ENCODE measurements around the gene ARID5B.

Gene ARID5B

GRCh38 chr10:61906562-61906901 lies 5.0 kb downstream of the ARID5B start:
- no peak for DNase-seq

DNA sequence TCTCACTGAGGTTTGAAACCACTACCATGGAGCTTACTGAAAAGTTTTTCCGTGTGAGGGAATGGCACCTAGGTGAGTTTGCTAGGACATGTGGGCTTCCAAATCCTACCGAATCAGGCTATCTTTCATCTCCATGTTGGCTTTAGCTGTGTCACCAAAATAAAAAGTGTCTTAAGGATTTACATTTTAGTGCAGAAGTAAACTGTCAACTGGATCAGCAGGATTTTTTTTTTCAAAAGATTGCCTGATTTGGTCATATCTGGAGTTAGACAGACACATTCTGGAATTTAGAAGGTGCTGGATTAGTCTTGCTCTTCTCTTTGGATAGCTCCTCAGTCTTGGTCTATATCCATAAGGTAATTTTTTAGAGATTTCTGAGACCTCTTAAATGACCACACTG lies 5.5 kb downstream of the ARID5B start:
- no peak for DNase-seq

DNA sequence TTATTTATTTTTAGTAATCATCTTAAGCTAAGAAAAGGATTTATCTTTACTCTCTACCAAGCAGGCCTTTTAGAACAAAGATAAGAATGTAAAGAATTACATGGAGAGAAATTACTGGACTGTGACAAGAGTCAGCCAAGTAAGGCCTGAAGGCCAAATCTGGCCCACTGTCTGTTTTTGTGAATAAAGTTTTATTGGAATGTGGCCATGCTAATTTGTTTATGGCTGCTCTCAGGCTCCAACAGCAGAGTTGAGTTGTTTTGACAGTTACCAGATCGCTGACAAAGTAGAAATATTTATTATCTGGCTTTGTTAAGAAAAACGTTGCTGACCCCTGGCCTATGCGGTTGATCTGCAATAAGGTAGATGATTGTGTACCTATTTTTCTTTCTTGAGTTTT lies 6.1 kb downstream of the ARID5B start:
- DNase-seq = no peak

- DNase-seq = no peak
Measured at GRCh38 chr10:61910226-61910805, 8.8 kb downstream of the ARID5B start.

DNA sequence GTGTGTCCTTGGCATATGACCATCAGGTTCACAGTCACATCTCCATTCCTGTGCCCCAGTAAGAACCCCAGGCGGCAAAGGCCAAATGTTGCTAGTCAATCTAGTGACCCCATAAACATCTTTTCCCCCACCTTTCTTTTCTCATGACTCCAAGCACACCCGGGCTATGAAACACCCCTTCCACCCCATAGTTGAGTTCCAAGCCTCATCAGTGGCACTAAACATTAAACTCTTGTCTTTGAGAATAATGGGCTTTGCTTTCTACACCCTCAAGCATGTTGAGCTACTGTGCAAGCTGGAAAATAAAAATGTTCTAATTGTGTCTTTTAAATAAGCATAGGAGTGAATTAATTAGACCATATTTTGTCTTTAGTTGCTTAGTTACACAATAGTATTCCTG lies 9.4 kb downstream of the ARID5B start:
- no peak for DNase-seq

DNA sequence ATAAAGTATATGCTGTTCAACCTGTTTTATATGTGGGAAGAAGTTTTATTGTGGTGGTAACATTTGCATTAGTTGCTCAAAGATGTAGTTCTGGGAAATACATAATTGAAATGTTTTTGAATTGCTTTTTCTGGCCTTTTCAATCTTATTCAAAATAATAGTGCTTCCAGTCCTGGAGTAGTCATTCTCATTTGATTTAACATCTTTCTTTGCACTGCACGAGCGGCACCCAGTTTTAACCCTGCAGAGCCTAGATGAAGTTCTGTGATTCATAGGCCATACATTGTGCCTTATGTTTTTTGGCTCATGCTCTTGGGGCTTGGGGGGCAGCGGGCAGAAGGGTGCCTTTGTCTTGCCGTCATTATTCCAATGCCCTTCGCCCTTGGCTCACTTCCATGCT lies 9.9 kb downstream of the ARID5B start:
- no peak for DNase-seq

DNA sequence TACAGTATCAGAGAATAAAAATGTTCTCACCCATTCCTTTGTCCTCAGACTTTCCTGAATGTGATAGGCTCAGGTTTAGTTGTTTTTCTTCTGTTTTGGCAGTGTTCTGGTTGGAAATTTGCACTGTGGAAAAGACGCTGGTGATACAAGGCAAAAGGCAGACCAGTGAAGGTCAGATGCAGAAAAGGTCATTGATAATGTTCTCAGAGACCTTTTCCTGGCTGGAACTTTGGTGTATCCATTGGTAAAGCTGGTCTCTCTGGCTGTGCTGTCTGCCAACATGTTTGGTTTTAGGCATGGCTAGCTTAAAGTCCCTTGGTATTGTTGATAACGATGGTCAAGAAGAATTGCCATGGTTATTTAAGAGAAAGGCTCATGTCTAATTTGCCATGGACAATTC lies 11.5 kb downstream of the ARID5B start:
- DNase-seq = no peak

DNA sequence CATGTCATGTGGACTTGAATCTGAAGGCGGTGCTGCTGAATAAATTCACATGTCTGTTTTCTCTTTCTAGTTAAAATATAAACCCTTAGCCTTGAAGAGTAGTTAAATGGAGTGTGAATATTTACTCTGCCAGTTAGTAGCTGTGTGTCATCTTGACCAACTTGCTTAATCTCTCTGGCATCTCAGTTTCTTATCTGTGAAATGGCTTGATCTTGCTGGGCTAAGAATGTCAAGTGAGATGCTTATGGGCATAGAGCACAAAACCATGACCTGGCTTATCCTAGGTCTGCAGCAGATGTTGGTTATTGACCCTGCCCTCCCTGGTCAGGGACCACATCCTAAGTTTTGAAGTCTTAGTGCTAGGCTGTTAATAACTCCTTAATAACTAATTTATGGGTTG lies 16.6 kb downstream of the ARID5B start:
- no peak for DNase-seq

GRCh38 chr10:61918989-61919388 lies 17.5 kb downstream of the ARID5B start:
- DNase-seq = no peak

DNA sequence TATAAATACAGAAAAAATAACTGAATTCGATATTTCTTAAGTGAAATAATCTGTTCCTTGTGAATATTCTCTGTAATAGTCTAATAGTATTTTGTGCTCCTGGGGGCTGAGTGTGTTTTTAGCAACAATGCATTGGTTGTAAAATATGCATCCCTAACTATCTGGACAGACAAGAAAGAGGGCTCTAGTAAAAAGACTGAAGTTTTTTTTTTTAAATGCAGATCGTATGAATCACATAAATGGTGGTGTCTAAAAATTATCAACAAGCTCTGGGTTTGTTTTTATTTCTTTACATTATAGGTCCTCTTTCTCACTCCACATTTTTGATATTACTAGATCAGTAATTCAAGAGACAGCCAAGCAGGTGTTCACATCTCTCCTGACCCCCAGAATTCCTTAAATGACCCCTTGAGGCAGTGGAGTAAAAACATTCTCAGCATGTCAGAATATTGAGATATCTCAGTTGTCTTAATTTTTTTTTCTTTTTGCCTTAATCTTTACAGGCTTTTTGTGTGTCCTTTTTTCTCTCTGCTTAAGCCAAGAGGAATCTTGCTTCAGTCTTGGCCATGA lies 18.2 kb downstream of the ARID5B start:
- DNase-seq = no peak

- DNase-seq = no peak
Measured at GRCh38 chr10:61921143-61921542, 19.6 kb downstream of the ARID5B start.

DNA sequence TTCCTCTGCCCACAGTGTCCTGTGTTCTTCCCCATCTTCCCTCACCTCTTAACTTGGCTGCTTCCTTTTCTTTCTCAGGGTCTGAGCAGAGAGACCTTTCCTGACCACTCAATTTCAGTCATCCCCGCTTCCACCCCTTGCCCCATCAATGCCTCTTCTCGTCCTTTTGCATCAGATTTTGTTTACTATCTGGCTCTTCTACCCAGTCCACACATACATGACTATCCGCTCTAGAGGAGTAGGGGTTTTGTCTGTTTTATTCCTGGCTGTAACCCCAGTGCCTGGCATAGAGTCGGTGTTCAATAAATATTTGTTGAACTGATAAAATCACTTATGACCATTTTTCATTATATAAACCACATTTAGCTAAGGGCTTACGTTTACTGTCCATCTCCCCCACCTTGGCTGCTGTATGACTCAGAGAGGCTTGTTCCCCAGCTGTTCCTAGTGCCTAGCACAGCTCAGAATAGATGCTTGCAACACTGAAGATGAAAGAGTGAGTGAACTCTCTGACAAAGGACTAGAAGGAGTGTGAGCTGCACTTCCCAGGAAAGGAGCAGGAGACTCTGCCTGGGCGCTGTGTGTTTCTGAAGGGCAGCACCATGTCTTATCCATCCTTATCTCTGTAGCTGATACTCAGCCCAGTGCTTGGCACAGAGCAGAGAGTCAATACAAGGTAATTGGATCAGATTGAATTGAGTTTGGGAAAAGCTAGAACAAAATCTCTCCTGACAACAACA lies 21.9 kb downstream of the ARID5B start:
- DNase-seq = no peak

- DNase-seq = no peak
Measured at GRCh38 chr10:61923950-61924274, 22.4 kb downstream of the ARID5B start.

GRCh38 chr10:61929555-61929954 lies 28.1 kb downstream of the ARID5B start:
- no peak for DNase-seq

- no peak for DNase-seq
Measured at GRCh38 chr10:61931620-61932332, 30.3 kb downstream of the ARID5B start.

GRCh38 chr10:61933859-61934555 lies 32.5 kb downstream of the ARID5B start:
- no peak for DNase-seq

GRCh38 chr10:61935077-61935476 lies 33.6 kb downstream of the ARID5B start:
- DNase-seq = no peak

GRCh38 chr10:61936770-61937169 lies 35.3 kb downstream of the ARID5B start:
- DNase-seq = no peak

- DNase-seq = no peak
Measured at GRCh38 chr10:61937631-61938351, 36.3 kb downstream of the ARID5B start.

DNA sequence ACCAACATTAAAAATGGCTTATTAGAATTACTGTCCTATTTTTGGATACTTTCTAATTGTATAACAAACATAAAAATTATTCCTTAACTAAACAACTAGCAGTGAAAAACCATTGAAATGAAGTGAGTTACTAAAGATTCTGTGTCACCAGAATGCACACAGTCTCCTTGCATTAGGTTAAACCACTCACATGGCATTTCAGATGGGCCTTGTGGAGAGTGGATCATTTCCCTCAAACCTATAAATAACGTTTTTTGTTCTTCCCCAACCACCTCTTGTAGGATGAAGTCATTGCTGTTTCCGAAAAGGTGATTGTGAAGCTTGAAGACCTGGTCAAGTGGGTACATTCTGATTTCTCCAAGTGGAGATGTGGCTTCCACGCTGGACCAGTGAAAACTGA lies 38.4 kb downstream of the ARID5B start:
- no peak for DNase-seq

- no peak for DNase-seq
Measured at GRCh38 chr10:61941202-61941681, 39.7 kb downstream of the ARID5B start.

GRCh38 chr10:61942604-61943461 lies 41.3 kb downstream of the ARID5B start:
- DNase-seq = no peak

Data from CD4-positive, alpha-beta T cell treated with Interferon gamma for 1 hour (primary cell).